H1 (cell line): ENCODE data around the gene TMCC3. TPM values are rescaled to one million over a fixed set of nuclear protein-coding genes. Genes with fewer than 3 reads are reported as not detected.
A peak's percentile ranks its signal among the peaks of the same experiment; 100 is the strongest.

Experiments used
- CTCF ChIA-PET: fragments of 300-600 bp; sonication (Branson Sonifier 250); formaldehyde crosslinking; loops from one replicate; lab custom pipeline; 2021; ENCODE audit not compliant: partially characterized antibody; lab: Charles Lee
- POLR2A ChIA-PET: fragments of 300-600 bp; sonication (Branson Sonifier 250); formaldehyde crosslinking; loops from one replicate; lab custom pipeline; 2021; ENCODE audit warnings: inconsistent platforms; ENCODE audit not compliant: partially characterized antibody; lab: Charles Lee
- DNase-seq, 2 experiments: peaks; one replicate each; pipeline versions ENCODE4 v3.0.0 to v3.0.0-alpha.2; 2010 to 2022; ENCODE audit warnings: low spot score in 2 of 2, low read depth in 1 of 2, mixed read lengths in 1 of 2
- FAIRE-seq: peaks from 2 replicates; lab custom pipeline; 2011; peaks lifted over from hg19 to GRCh38; lab: Jason Lieb, UNC
- H2AFZ ChIP-seq: 2 replicates; pipeline ENCODE4 v1.8.1; 2012; ENCODE audit warnings: low read length, inconsistent platforms
- H2AK5ac ChIP-seq: 2 replicates; pipeline ENCODE4 v1.6.1; 2013; ENCODE audit warnings: low read depth, low read length
- H2BK120ac ChIP-seq: replicated peaks from 2 replicates; pipeline ENCODE3; 2013; ENCODE audit warnings: low read depth, low read length, inconsistent platforms
- H2BK12ac ChIP-seq: 2 replicates; pipeline ENCODE4 v1.6.1; 2013; ENCODE audit warnings: low read depth, low read length
- H2BK15ac ChIP-seq: 2 replicates; pipeline ENCODE4 v1.6.1; 2013; ENCODE audit warnings: low read length
- H2BK20ac ChIP-seq: 2 replicates; pipeline ENCODE4 v1.6.1; 2013; ENCODE audit warnings: low read length
- H2BK5ac ChIP-seq: 2 replicates; pipeline ENCODE4 v1.6.1; 2013; ENCODE audit warnings: low read depth, low read length
- H3K14ac ChIP-seq: 2 replicates; pipeline ENCODE4 v1.6.1; 2013; ENCODE audit warnings: inconsistent platforms; ENCODE audit not compliant: insufficient read length
- H3K18ac ChIP-seq: 2 replicates; pipeline ENCODE4 v1.6.1; 2013; ENCODE audit warnings: low read length; ENCODE audit errors: extremely low read depth
- H3K23ac ChIP-seq: 2 replicates; pipeline ENCODE4 v1.6.1; 2013; ENCODE audit warnings: inconsistent platforms; ENCODE audit not compliant: insufficient read length
- H3K23me2 ChIP-seq: 2 replicates; pipeline ENCODE4 v1.6.1; 2013; ENCODE audit warnings: low read depth, low read length
- H3K27ac ChIP-seq: 2 replicates; pipeline ENCODE4 v1.6.1; 2011; ENCODE audit warnings: low read depth, low read length, inconsistent platforms
- H3K27me3 ChIP-seq, 4 experiments: replicated peaks in 1 of 4; 1 replicate in 1 of 4; 2 replicates in 3 of 4; pipeline versions ENCODE4 v1.6.1 to v1.8.1; 2011 to 2013; ENCODE audit warnings: low read length in 3 of 4, mild to moderate bottlenecking in 3 of 4, inconsistent platforms in 2 of 4, mixed read lengths in 2 of 4, moderate library complexity in 1 of 4; ENCODE audit not compliant: control insufficient read depth in 3 of 4, insufficient read depth in 3 of 4; ENCODE audit errors: extremely low read depth in 1 of 4
- H3K36me3 ChIP-seq, 4 experiments: 2 replicates each; pipeline versions ENCODE4 v1.6.1 to v1.8.1; 2011 to 2013; ENCODE audit warnings: mild to moderate bottlenecking in 4 of 4, low read length in 3 of 4, moderate library complexity in 2 of 4, control low read depth in 1 of 4, inconsistent platforms in 1 of 4; ENCODE audit not compliant: insufficient read depth in 4 of 4, control insufficient read depth in 2 of 4
- H3K4ac ChIP-seq: replicated peaks from 2 replicates; pipeline ENCODE3; 2013; ENCODE audit warnings: low read length, low read depth, mixed read lengths, inconsistent platforms; ENCODE audit not compliant: insufficient read length
- H3K4me1 ChIP-seq, 4 experiments: replicated peaks in 1 of 4; 1 replicate in 1 of 4; 2 replicates in 3 of 4; pipeline versions ENCODE4 v1.6.1 to v1.8.1; 2011 to 2013; ENCODE audit warnings: low read length in 3 of 4, inconsistent platforms in 2 of 4, mixed read lengths in 1 of 4; ENCODE audit not compliant: insufficient read depth in 4 of 4, control insufficient read depth in 3 of 4
- H3K4me2 ChIP-seq, 2 experiments: 2 replicates each; pipeline versions ENCODE4 v1.6.1 to v1.8.1; 2011 to 2013; ENCODE audit warnings: low read depth in 2 of 2, low read length in 2 of 2, control low read depth in 1 of 2, inconsistent platforms in 1 of 2, mild to moderate bottlenecking in 1 of 2; ENCODE audit not compliant: insufficient read depth in 1 of 2
- H3K4me3 ChIP-seq, 4 experiments: fragments of 200-600, 300-600 bp in 1 of 4; sonication (generic), shearing (Covaris generic), sonication (Bioruptor Twin) in 1 of 4; 2 replicates each; pipeline versions ENCODE4 v1.5.1 to v1.8.1; 2011 to 2016; ENCODE audit warnings: low read length in 4 of 4, low read depth in 3 of 4, control low read depth in 2 of 4, inconsistent platforms in 2 of 4, mild to moderate bottlenecking in 2 of 4, mixed read lengths in 1 of 4, moderate library complexity in 1 of 4; ENCODE audit not compliant: insufficient read depth in 2 of 4; ENCODE audit errors: extremely low read depth in 1 of 4
- H3K56ac ChIP-seq: replicated peaks from 2 replicates; pipeline ENCODE3; 2013; ENCODE audit warnings: low read depth, mild to moderate bottlenecking, mixed read lengths, low read length, inconsistent platforms; ENCODE audit not compliant: insufficient read length
- H3K79me1 ChIP-seq: 2 replicates; pipeline ENCODE4 v1.6.1; 2013; ENCODE audit warnings: low read depth, low read length, control low read depth
- H3K79me2 ChIP-seq, 2 experiments: 2 replicates each; pipeline versions ENCODE4 v1.6.1 to v1.8.1; 2012 to 2013; ENCODE audit warnings: low read length in 2 of 2, mild to moderate bottlenecking in 2 of 2, inconsistent platforms in 1 of 2; ENCODE audit not compliant: insufficient read depth in 2 of 2, control insufficient read depth in 1 of 2
- H3K9ac ChIP-seq, 4 experiments: replicated peaks in 1 of 4; 1 replicate in 1 of 4; 2 replicates in 3 of 4; pipeline versions ENCODE4 v1.6.1 to v1.8.1; 2011 to 2013; ENCODE audit warnings: low read depth in 3 of 4, low read length in 3 of 4, control low read depth in 2 of 4, mild to moderate bottlenecking in 2 of 4, moderate library complexity in 2 of 4, inconsistent platforms in 1 of 4; ENCODE audit errors: extremely low read depth in 1 of 4
- H3K9me3 ChIP-seq, 2 experiments: 2 replicates each; pipeline versions ENCODE4 v1.6.1 to v1.8.1; 2012 to 2013; ENCODE audit warnings: mild to moderate bottlenecking in 2 of 2, moderate library complexity in 2 of 2, control low read depth in 1 of 2, inconsistent platforms in 1 of 2, low read depth in 1 of 2, low read length in 1 of 2, mixed read lengths in 1 of 2; ENCODE audit not compliant: insufficient read depth in 2 of 2
- H4K20me1 ChIP-seq, 2 experiments: replicated peaks in 1 of 2; 2 replicates each; pipeline versions ENCODE3 to v1.8.1; 2011 to 2013; ENCODE audit warnings: inconsistent platforms in 2 of 2, low read length in 2 of 2, mild to moderate bottlenecking in 1 of 2; ENCODE audit not compliant: insufficient read depth in 2 of 2, control insufficient read depth in 1 of 2
- H4K5ac ChIP-seq: 2 replicates; pipeline ENCODE4 v1.6.1; 2013; ENCODE audit warnings: low read length, low read depth, mixed read lengths, inconsistent platforms; ENCODE audit not compliant: insufficient read length
- H4K8ac ChIP-seq: 2 replicates; pipeline ENCODE4 v1.8.0; 2013; ENCODE audit warnings: mild to moderate bottlenecking, moderate library complexity, low read length, inconsistent platforms; ENCODE audit not compliant: insufficient read depth; ENCODE audit errors: extremely low read depth
- H4K91ac ChIP-seq: replicated peaks from 2 replicates; pipeline ENCODE3; 2013; ENCODE audit warnings: low read length, mixed read lengths, inconsistent platforms; ENCODE audit not compliant: insufficient read length
- CBX8 ChIP-seq: fragments of 300-800, 300-1000 bp; sonication (generic); IDR thresholded peaks from 2 replicates; pipeline ENCODE4 v1.7.1; 2016; ENCODE audit warnings: low read depth, low read length, borderline replicate concordance
- CTBP2 ChIP-seq: IDR thresholded peaks from 2 replicates; pipeline ENCODE4 v1.7.0; 2011; ENCODE audit warnings: borderline replicate concordance, mild to moderate bottlenecking, moderate library complexity, mixed read lengths, low read length; ENCODE audit not compliant: insufficient read depth, insufficient read length
- GABPA ChIP-seq: IDR thresholded peaks from 2 replicates; pipeline ENCODE4 v1.6.1; 2011; ENCODE audit warnings: mild to moderate bottlenecking, low read length, moderate library complexity, borderline replicate concordance; ENCODE audit not compliant: insufficient read depth
- SP4 ChIP-seq: IDR thresholded peaks from 2 replicates; pipeline ENCODE4 v1.6.1; 2012; ENCODE audit warnings: low read length, inconsistent platforms
- WGBS, 2 experiments: shearing (Covaris generic) in 1 of 2; methylation state at CpG; one replicate each; pipeline versions ENCODE4 v1.1.6 to v1.1.7; 2013 to 2015; ENCODE audit warnings: low lambda C conversion rate in 2 of 2, mixed read lengths in 2 of 2, inconsistent platforms in 1 of 2, low coverage in 1 of 2, missing lambda C conversion rate in 1 of 2; ENCODE audit not compliant: insufficient replicate concordance in 2 of 2, insufficient coverage in 1 of 2, insufficient read length in 1 of 2; ENCODE audit errors: extremely low coverage in 1 of 2, missing lambda C conversion rate in 1 of 2; 5-methylcytosine and 5-hydroxymethylcytosine counted together
- polyA plus RNA-seq, 7 experiments: library from polyadenylated mRNA; depleted of rRNA in 3 of 7; stranded (reverse) in 5 of 7; unstranded in 2 of 7; fragments of >200 nt in 5 of 7; fragments of 200-250 nt in 2 of 7; gene quantifications; 1 replicate in 5 of 7; 2 replicates in 1 of 7; 4 replicates in 1 of 7; pipeline versions ENCODE4 v1.2.1 to v1.2.3, GENCODE V29; 2011 to 2013; ENCODE audit warnings: missing spikeins in 2 of 7, mixed read lengths in 2 of 7
- total RNA-seq: library from RNA; stranded (reverse); fragmentation: NEBNext Ultra II Directional; extraction: Animal tissue kit (Norgen Biotek cat#: 25700); gene quantifications from 2 replicates; pipeline ENCODE4 v1.2.1, GENCODE V29; 2021

Gene TMCC3
- total and polyA plus RNA-seq, 2 of the 8 experiments (the other 6 are each of a cell fraction or from before 2014, with no cell fraction given), result 1.7 to 4.1 TPM

DNA sequence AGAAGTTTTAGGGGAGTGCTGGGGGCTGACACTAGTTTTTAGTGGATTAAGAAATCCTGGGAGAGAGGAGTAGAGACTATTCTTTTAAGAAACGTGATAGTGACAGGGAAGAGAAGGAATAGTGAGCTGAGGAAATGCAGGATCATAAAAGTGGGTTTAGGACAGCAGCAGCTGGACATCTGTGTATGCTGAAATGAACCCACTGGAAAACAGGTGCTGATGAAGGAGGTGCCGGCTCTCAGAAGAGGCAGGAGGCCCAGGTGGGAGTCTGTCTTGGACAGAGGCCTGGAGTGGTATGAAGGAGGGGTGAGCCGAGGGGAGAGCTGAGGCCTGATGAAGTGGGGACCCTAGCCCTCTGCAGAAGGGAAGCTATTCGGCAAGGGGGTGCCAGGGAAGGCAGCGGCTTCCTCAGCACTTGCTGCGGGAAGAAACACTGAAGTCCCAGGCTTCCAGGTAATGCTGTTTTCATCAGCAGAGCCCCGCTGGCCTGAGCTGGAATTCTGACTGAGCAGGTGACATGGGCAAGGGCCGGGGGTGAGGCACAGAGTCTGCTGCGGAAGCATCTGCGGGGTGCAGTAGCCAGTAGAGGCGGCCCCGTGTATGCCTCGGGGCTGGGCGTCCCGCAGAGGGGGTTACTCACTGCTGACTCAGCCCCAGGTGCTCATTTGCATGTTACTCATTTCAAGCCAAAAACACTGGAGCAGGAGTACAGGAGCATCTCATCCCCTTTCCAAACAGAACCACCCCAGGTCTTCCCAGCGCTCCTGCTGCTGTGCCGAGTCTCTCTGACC lies 89.7 kb downstream of the TMCC3 start:
- CTCF ChIA-PET, result interaction anchor here (0.6 to 2.8 kb wide), 7 partner anchors 12 to 345 kb away, joined by 3 to 9 read pairs (median 3); no protein-coding TSS in a partner anchor
- peak; percentile 78 to 80 for DNase-seq
- no peak for TF ChIP-seq CBX8
- no peak for TF ChIP-seq GABPA
- TF ChIP-seq CTBP2, result no peak
- TF ChIP-seq SP4, result no peak

More for the DNA sequence above, 89.7 kb downstream of the TMCC3 start:
- H2AFZ ChIP-seq, result peak overlapping the region; percentile 36; the same call in 1 of the 2 replicates
- peaks cover 0 to 6% (median 3%) of the 10 kb centered on the region in 4 experiments; a peak in 4 of 7 replicates for H3K4me1 ChIP-seq
- no peaks in the 10 kb centered on the region for H3K79me2 ChIP-seq
- H3K79me1 ChIP-seq, result no peaks in the 10 kb centered on the region
- no peaks in the 10 kb centered on the region for H3K9me3 ChIP-seq
- H3K9ac ChIP-seq, result no peak overlapping the region
- peak overlapping the region; percentile 20 for H4K5ac ChIP-seq
- peak overlapping the region; percentile 60 for H3K18ac ChIP-seq
- no peak for FAIRE-seq
- H3K56ac ChIP-seq, result no peak overlapping the region
- no peak overlapping the region for H2AK5ac ChIP-seq
- peaks cover 3% of the 10 kb centered on the region; the same call in 1 of the 2 replicates for H3K23me2 ChIP-seq
- H3K14ac ChIP-seq, result no peak overlapping the region
- H3K27ac ChIP-seq, result no peak overlapping the region
- H3K4ac ChIP-seq, result no peak overlapping the region
- peak overlapping the region; percentile 31; the same call in 1 of the 2 replicates for H2BK15ac ChIP-seq
- POLR2A ChIA-PET, result interaction anchor here (0.7 kb wide), 1 partner anchor 98 kb away, joined by 3 read pairs; no protein-coding TSS in a partner anchor
- peak overlapping the region in 3 of 4 experiments; percentile 23 to 42 (median 38); a peak in 6 of 8 replicates for H3K4me3 ChIP-seq
- WGBS, 2 experiments, result 21% methylated on average over 17 of the region's 17 CpGs; no CpG with 5 or more reads in 1 of the 2 experiments
- peak overlapping the region; percentile 95 for H2BK12ac ChIP-seq
- H2BK20ac ChIP-seq, result peak overlapping the region; percentile 97
- no peak overlapping the region for H3K23ac ChIP-seq
- H4K91ac ChIP-seq, result peak overlapping the region; percentile 29
- no peaks in the 10 kb centered on the region; a peak in 1 of 7 replicates for H3K27me3 ChIP-seq
- peak overlapping the region; percentile 81; the same call in 1 of the 2 replicates for H2BK5ac ChIP-seq
- peak overlapping the region; percentile 55 to 62 for H3K4me2 ChIP-seq
- no peaks in the 10 kb centered on the region for H3K36me3 ChIP-seq
- H4K8ac ChIP-seq, result no peak overlapping the region
- no peaks in the 10 kb centered on the region for H4K20me1 ChIP-seq
- H2BK120ac ChIP-seq, result no peak overlapping the region
